ENCODE results near the gene PDLIM5.

PDLIM5 gene

DNA sequence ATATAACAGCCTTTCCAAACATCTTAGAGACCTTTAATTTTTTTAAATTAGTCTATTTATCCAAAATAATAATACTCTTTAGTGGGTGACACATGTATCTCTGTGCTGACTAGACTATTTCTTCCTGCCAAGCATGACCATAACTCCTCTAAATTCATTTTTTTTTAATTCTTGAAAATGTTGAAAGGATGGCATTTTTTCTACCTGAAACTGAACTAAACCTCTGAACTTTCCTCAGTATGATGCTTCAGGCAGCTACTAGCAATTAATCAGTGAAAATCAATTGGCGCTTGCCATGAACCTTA lies 42.4 kb upstream of the PDLIM5 start:
- DNase-seq (ENCODE audit: low read depth) = no peak

DNA sequence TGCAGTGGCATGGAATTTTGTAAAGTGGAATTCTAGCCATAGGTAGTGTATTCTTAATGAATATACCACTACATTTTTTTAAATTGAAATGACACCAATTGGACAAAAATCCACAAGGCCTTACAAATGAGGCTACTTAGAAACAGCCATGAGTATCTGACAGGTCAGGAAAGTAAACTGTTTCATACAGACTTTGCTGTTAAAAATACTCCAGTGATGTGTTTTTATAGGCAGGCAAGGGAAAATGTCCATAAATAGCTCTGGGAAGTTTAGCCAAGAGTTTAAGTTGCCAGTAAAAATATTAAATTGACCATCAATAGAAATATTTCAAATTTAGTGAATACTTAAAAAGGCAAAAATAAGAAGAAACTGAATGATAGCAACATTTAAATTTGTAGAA lies 41.8 kb upstream of the PDLIM5 start:
- H3K4me3 ChIP-seq (ENCODE audit: control insufficient read depth, low read depth, low read length) = no peak overlapping the region
- TF ChIP-seq, protein P1, sequence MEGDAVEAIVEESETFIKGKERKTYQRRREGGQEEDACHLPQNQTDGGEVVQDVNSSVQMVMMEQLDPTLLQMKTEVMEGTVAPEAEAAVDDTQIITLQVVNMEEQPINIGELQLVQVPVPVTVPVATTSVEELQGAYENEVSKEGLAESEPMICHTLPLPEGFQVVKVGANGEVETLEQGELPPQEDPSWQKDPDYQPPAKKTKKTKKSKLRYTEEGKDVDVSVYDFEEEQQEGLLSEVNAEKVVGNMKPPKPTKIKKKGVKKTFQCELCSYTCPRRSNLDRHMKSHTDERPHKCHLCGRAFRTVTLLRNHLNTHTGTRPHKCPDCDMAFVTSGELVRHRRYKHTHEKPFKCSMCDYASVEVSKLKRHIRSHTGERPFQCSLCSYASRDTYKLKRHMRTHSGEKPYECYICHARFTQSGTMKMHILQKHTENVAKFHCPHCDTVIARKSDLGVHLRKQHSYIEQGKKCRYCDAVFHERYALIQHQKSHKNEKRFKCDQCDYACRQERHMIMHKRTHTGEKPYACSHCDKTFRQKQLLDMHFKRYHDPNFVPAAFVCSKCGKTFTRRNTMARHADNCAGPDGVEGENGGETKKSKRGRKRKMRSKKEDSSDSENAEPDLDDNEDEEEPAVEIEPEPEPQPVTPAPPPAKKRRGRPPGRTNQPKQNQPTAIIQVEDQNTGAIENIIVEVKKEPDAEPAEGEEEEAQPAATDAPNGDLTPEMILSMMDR (conservative IDR thresholded peaks at IDR 0.05; ENCODE audit: control insufficient read depth, insufficient read depth, low read depth, low read length) = no peak
- DNase-seq (ENCODE audit: low read depth) = peak; percentile 16

More for the DNA sequence above, 42.4 kb upstream of the PDLIM5 start:
- TF ChIP-seq, protein P1 (conservative IDR thresholded peaks at IDR 0.05; ENCODE audit: control insufficient read depth, insufficient read depth, low read depth, low read length) = no peak
- no peak overlapping the region for H3K4me3 ChIP-seq (ENCODE audit: control insufficient read depth, low read depth, low read length)

DNA sequence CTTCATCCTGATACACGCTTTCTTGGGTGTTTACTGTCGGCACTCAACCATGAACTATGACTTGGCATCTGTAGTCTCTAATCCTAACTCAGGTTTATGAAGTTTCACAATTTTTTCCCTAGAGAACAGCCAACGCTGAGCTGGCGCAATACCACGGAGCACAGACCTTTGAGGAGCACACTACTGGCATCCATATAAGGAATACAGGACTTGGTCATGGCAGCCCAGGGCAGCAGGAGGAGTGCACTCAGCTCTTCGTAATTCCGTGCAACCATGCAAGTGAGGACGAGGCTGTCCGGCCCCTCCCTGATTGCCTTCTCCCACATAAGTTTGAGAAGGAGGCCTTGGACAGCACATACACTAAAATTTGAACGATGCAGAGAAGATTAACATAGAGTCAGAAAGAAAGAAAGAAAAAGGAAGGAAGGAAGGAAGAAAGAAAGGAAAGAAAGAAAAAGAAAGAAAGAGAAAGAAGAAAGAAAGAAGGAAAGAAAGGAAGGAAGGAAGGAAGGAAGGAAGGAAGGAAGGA lies 41.0 kb upstream of the PDLIM5 start:
- peak; percentile 97 for DNase-seq (ENCODE audit: low read depth)
- TF ChIP-seq, protein P1 (conservative IDR thresholded peaks at IDR 0.05; ENCODE audit: control insufficient read depth, insufficient read depth, low read depth, low read length) = no peak
- H3K4me3 ChIP-seq (ENCODE audit: control insufficient read depth, low read depth, low read length) = no peak overlapping the region

DNA sequence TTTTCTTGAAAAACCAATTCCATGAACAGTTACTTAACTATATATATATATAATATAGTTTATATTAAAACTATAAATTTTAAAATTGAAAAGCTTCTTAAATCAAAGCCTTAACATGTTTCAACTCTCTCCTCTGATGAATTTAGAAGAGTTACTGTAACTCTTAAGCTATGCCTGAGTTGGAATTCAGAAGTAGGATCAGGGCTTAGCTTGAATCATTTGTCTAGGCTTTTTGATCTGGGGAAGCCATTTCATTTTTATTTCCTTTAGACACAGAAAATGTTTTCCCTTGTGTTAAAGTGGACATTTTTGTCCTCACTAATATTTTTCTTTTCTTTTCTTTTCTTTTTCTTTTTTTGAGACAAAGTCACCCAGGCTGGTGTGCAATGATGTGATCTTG lies 40.4 kb upstream of the PDLIM5 start:
- TF ChIP-seq, protein P1 (conservative IDR thresholded peaks at IDR 0.05; ENCODE audit: control insufficient read depth, insufficient read depth, low read depth, low read length) = no peak
- no peak overlapping the region for H3K4me3 ChIP-seq (ENCODE audit: control insufficient read depth, low read depth, low read length)
- no peak for DNase-seq (ENCODE audit: low read depth)

DNA sequence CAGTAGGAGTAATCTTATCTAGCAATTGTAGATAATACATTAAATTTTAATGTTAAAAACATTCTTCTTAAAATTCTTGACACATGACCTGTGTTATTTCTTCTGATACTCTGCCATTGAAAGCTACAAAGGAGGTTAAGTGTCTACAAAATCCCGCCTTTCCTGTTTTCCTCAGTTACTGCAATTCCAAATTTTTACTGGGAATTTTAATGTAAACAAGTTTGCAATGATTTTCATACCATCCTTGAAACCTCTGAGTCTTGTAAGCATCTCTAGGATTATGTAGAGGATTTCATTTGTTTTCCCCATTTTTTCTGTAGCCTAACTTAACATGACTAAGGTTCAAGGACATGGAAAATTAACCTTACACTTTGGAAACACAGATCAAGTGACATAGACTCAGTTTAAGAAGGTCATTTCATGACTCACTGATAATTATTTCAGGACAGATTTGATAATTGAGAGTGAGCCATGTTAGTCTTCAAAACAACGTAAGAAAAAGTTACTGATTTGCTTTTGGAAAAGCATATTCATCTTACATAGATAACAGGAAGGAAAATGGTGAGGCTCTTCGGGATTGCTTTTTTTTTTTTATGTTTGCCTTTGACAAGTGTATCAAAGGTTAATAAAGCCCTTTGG lies 39.6 kb upstream of the PDLIM5 start:
- TF ChIP-seq, protein P1 (conservative IDR thresholded peaks at IDR 0.05; ENCODE audit: control insufficient read depth, insufficient read depth, low read depth, low read length) = no peak
- no peak for DNase-seq (ENCODE audit: low read depth)
- no peak overlapping the region for H3K4me3 ChIP-seq (ENCODE audit: control insufficient read depth, low read depth, low read length)

DNA sequence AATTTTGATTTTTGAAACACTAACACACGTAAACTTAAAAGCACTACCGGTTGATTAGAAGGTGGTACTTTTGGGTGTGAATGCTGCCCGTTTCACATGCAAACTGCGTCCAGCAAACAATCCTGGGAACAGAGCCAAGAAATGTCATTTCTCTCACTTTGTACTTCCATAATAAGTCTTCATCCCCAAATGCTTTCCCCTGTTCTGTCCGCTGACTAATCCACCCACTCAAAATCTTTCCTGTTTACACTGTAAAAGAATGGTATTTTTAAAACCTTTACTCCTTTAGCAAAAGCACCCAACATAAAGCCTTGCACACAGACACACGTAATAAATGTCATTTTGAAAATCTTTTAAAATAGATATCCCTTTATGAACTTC lies 39.1 kb upstream of the PDLIM5 start:
- H3K4me3 ChIP-seq (ENCODE audit: control insufficient read depth, low read depth, low read length) = no peak overlapping the region
- DNase-seq (ENCODE audit: low read depth) = peak; percentile 92
- TF ChIP-seq, protein P1 (conservative IDR thresholded peaks at IDR 0.05; ENCODE audit: control insufficient read depth, insufficient read depth, low read depth, low read length) = no peak

Measured in fibroblast of mammary gland (primary cell).